Endothelial cell of umbilical vein (primary cell): Measurements from ENCODE around the gene MTFP1. TPM values are rescaled to one million over a fixed set of nuclear protein-coding genes. Genes with fewer than 3 reads are reported as not detected.

Experiments
- BruUV-seq: library from RNA; stranded (reverse); fragments of 400-500 nt; replicated peaks from 2 replicates; lab custom pipeline; 2021; lab: Mats Ljungman, UMichigan
- CTCF ChIA-PET: fragments of 300-600, 350-600 bp; sonication (Branson Sonifier 250); formaldehyde crosslinking; loops from one replicate; lab custom pipeline; 2021; ENCODE audit warnings: antibody characterized with exemption, inconsistent platforms; lab: Charles Lee
- POLR2A ChIA-PET: fragments of 300-600, 350-600 bp; sonication (Branson Sonifier 250); formaldehyde crosslinking; loops from one replicate; lab custom pipeline; 2021; ENCODE audit warnings: antibody characterized with exemption, inconsistent platforms; lab: Charles Lee
- DNase-seq: peaks from one replicate; pipeline ENCODE4 v3.0.0-alpha.2; 2011; ENCODE audit warnings: low read depth, low spot score
- FAIRE-seq: peaks from 2 replicates; lab custom pipeline; 2011; peaks lifted over from hg19 to GRCh38; lab: Jason Lieb, UNC
- H2AFZ ChIP-seq: 2 replicates; pipeline ENCODE4 v1.6.0; 2012; ENCODE audit warnings: low read depth, low read length, control low read depth, inconsistent platforms
- H3K27ac ChIP-seq: 2 replicates; pipeline ENCODE4 v1.5.1; 2011; ENCODE audit warnings: low read depth, mild to moderate bottlenecking, control low read depth, low read length, moderate library complexity; ENCODE audit not compliant: insufficient read depth
- H3K27me3 ChIP-seq, 2 experiments: 2 replicates each; pipeline versions ENCODE4 v1.6.0 to v1.6.1; 2011; ENCODE audit warnings: low read length in 2 of 2, mixed read lengths in 1 of 2; ENCODE audit not compliant: control insufficient read depth in 2 of 2, insufficient read depth in 2 of 2
- H3K36me3 ChIP-seq, 2 experiments: 2 replicates in 1 of 2; 3 replicates in 1 of 2; pipeline ENCODE4 v1.5.1; 2011; ENCODE audit warnings: low read length in 2 of 2, mild to moderate bottlenecking in 1 of 2, moderate library complexity in 1 of 2; ENCODE audit not compliant: control insufficient read depth in 2 of 2, insufficient read depth in 2 of 2; ENCODE audit errors: extremely low read depth in 1 of 2
- H3K4me1 ChIP-seq: 3 replicates; pipeline ENCODE4 v1.5.1; 2011; ENCODE audit warnings: mild to moderate bottlenecking, low read length; ENCODE audit not compliant: control insufficient read depth, insufficient read depth; ENCODE audit errors: extremely low read depth
- H3K4me2 ChIP-seq: 2 replicates; pipeline ENCODE4 v1.6.1; 2011; ENCODE audit warnings: low read length, control low read depth, mixed read lengths; ENCODE audit not compliant: insufficient read depth
- H3K4me3 ChIP-seq, 3 experiments: fragments of 200-600 bp in 1 of 3; sonication (generic), shearing (Covaris generic) in 1 of 3; replicated peaks in 1 of 3; 2 replicates each; pipeline ENCODE4 v1.5.1; 2011 to 2016; ENCODE audit warnings: control low read depth in 3 of 3, low read length in 3 of 3, mild to moderate bottlenecking in 2 of 3, inconsistent platforms in 1 of 3, low read depth in 1 of 3, moderate library complexity in 1 of 3; ENCODE audit not compliant: insufficient read depth in 1 of 3
- H3K79me2 ChIP-seq: 2 replicates; pipeline ENCODE4 v1.6.0; 2012; ENCODE audit warnings: low read length, inconsistent platforms; ENCODE audit not compliant: control insufficient read depth, insufficient read depth
- H3K9ac ChIP-seq: replicated peaks from 2 replicates; pipeline ENCODE3; 2011; ENCODE audit warnings: low read length, control low read depth; ENCODE audit not compliant: insufficient read depth; ENCODE audit errors: extremely low read depth
- H3K9me1 ChIP-seq: replicated peaks from 3 replicates; pipeline ENCODE4 v1.6.0; 2011; ENCODE audit warnings: mild to moderate bottlenecking, low read length; ENCODE audit not compliant: control insufficient read depth, insufficient read depth; ENCODE audit errors: extremely low read depth
- H3K9me3 ChIP-seq: replicated peaks from 2 replicates; pipeline ENCODE4 v1.5.1; 2012; ENCODE audit warnings: low read length, inconsistent platforms; ENCODE audit not compliant: control insufficient read depth, insufficient read depth
- H4K20me1 ChIP-seq: replicated peaks from 2 replicates; pipeline ENCODE3; 2011; ENCODE audit warnings: mild to moderate bottlenecking, low read length; ENCODE audit not compliant: control insufficient read depth, insufficient read depth; ENCODE audit errors: extremely low read depth
- CTCF ChIP-seq, 2 donors: IDR thresholded peaks; 1 replicate in 1 of 2; 2 replicates in 1 of 2; pipeline ENCODE4 v1.5.1; 2011; ENCODE audit warnings: low read length in 2 of 2, mild to moderate bottlenecking in 2 of 2, moderate library complexity in 2 of 2, control low read depth in 1 of 2, inconsistent platforms in 1 of 2, low read depth in 1 of 2; ENCODE audit not compliant: insufficient read depth in 1 of 2; ENCODE audit errors: extremely low read depth in 1 of 2
- EZH2 ChIP-seq: IDR thresholded peaks from 2 replicates; pipeline ENCODE4 v1.6.1; 2012; ENCODE audit warnings: borderline replicate concordance, low read depth, mild to moderate bottlenecking, moderate library complexity, low read length, inconsistent platforms; ENCODE audit not compliant: severe bottlenecking
- FOS ChIP-seq: IDR thresholded peaks from 2 replicates; pipeline ENCODE4 v1.6.1; 2011; ENCODE audit warnings: mild to moderate bottlenecking, low read length, moderate library complexity, borderline replicate concordance; ENCODE audit not compliant: insufficient read depth
- GATA2 ChIP-seq: IDR thresholded peaks from 2 replicates; pipeline ENCODE4 v1.7.0; 2011; ENCODE audit warnings: low read depth, mild to moderate bottlenecking, moderate library complexity, mixed read lengths, low read length; ENCODE audit not compliant: insufficient read length, insufficient read depth
- JUN ChIP-seq: IDR thresholded peaks from 2 replicates; pipeline ENCODE4 v1.6.1; 2011; ENCODE audit warnings: borderline replicate concordance, low read depth; ENCODE audit not compliant: insufficient read length, insufficient read depth
- MAX ChIP-seq: IDR thresholded peaks from 2 replicates; pipeline ENCODE4 v1.6.1; 2011; ENCODE audit not compliant: insufficient read depth, insufficient read length
- MYC ChIP-seq: IDR thresholded peaks from one replicate; pipeline ENCODE4 v1.6.1; 2011; ENCODE audit warnings: mild to moderate bottlenecking, low read depth, low read length
- POLR2A ChIP-seq: IDR thresholded peaks from 2 replicates; pipeline ENCODE4 v1.6.1; 2012; ENCODE audit warnings: low read depth, mild to moderate bottlenecking, control low read depth, low read length
- POLR2AphosphoS5 ChIP-seq: IDR thresholded peaks from 2 replicates; pipeline ENCODE4 v1.6.1; 2012; ENCODE audit warnings: low read depth, mild to moderate bottlenecking, control low read depth, low read length, moderate library complexity; ENCODE audit not compliant: insufficient read depth
- dilution Hi-C: fragments of 300-500 bp; cut with MboI; formaldehyde crosslinking; loops from one replicate; pipeline ENCODE4 v1.15.0; 2019; ENCODE audit warnings: low sequenced_read_pairs; ENCODE audit not compliant: extremely low pct_ligation_motif_present
- intact Hi-C: fragments of 100-400 bp; cut with micrococcal nuclease; formaldehyde crosslinking; loops from one replicate; pipeline ENCODE4 v1.10.0; 2022
- polyA plus RNA-seq, 4 experiments: library from polyadenylated mRNA; depleted of rRNA in 3 of 4; stranded (reverse) in 3 of 4; unstranded in 1 of 4; fragments of >200 nt; gene quantifications; 2 replicates each; pipeline versions ENCODE4 v1.2.1 to v1.2.3, GENCODE V29; 2011 to 2012; ENCODE audit warnings: missing spikeins in 1 of 4
- total RNA-seq: library from RNA; stranded (reverse); gene quantifications from 2 replicates; pipeline ENCODE4 v1.2.3, GENCODE V29; 2021

Gene MTFP1
- total and polyA plus RNA-seq, 2 donors (not counting 3 experiments of a cell fraction or from before 2014, with no cell fraction given), result 30.3 to 41.9 TPM

- H3K4me1 ChIP-seq, result no peaks in the 10 kb centered on the region
- H3K9me3 ChIP-seq, result no peaks in the 10 kb centered on the region
- TF ChIP-seq FOS (no peak), EZH2 (no peak), MYC (no peak), POLR2A (no peak)
- H3K79me2 ChIP-seq, result no peaks in the 10 kb centered on the region
- intact Hi-C loops, result no loop called here
- H3K4me2 ChIP-seq, result no peak within 1 kb of the TSS
- no peak within 1 kb of the TSS for H3K9ac ChIP-seq
- H3K27me3 ChIP-seq, result peaks cover 9 to 11% of the 10 kb centered on the region in 2 experiments
- POLR2A ChIA-PET, result no interaction called here
- H3K27ac ChIP-seq, result no peak within 1 kb of the TSS
- DNase-seq (no peak), FAIRE-seq (no peak)
- CTCF ChIA-PET, result interaction anchor here (1.1 to 1.5 kb wide), 2 partner anchors 14 to 69 kb away, joined by 3 to 5 read pairs; no protein-coding TSS in a partner anchor
- H2AFZ ChIP-seq, result no peak within 1 kb of the TSS
- dilution Hi-C loops, result no loop called here
- no peaks in the 10 kb centered on the region for H3K9me1 ChIP-seq
- no peaks in the 10 kb centered on the region for H3K36me3 ChIP-seq
- H4K20me1 ChIP-seq, result no peaks in the 10 kb centered on the region
- BruUV-seq, result no TSS peak
- H3K4me3 ChIP-seq, result no peak within 1 kb of the TSS
These were observed 46.2 kb downstream of the MTFP1 start, which contains the start of gene SEC14L3 for GRCh38 chr22:30471616-30472318. TSS of gene SEC14L3 (minus strand) at chr22:30472017. CDS start at chr22:30471958, 59 bp downstream.

- H3K4me1 ChIP-seq, result no peaks in the 10 kb centered on the region
- no peak overlapping the region for H3K27ac ChIP-seq
- no peaks in the 10 kb centered on the region for H3K36me3 ChIP-seq
- BruUV-seq, result no TSS peak
- no peak overlapping the region for H2AFZ ChIP-seq
- ChIA-PET POLR2A (no interaction called here), CTCF (no interaction called here)
- dilution Hi-C loops (no loop called here), intact Hi-C loops (no loop called here)
- no peak overlapping the region for H3K9ac ChIP-seq
- H3K79me2 ChIP-seq, result no peaks in the 10 kb centered on the region
- FAIRE-seq (no peak), DNase-seq (no peak)
- H3K4me3 ChIP-seq, result no peak overlapping the region
- TF ChIP-seq JUN (no peak), POLR2A (no peak), MAX (no peak), EZH2 (no peak), CTCF (IDR thresholded peaks at IDR 0.05; ENCODE audit: extremely low read depth in 1 of 2, insufficient read depth in 1 of 2, low read depth in 1 of 2, low read length in 2 of 2) (no peak), FOS (no peak), MYC (no peak), GATA2 (no peak), POLR2AphosphoS5 (no peak)
- H3K4me2 ChIP-seq, result no peak overlapping the region
- H3K9me3 ChIP-seq, result no peaks in the 10 kb centered on the region
- H4K20me1 ChIP-seq, result no peaks in the 10 kb centered on the region
- no peaks in the 10 kb centered on the region for H3K9me1 ChIP-seq
- H3K27me3 ChIP-seq, result peaks cover 9 to 11% of the 10 kb centered on the region in 2 experiments
These were observed 47.6 kb downstream of the MTFP1 start for GRCh38 chr22:30472994-30473720.
